Right lobe of liver (tissue), 4 donors: ENCODE results near the gene MFSD2A.

Source experiments
- CTCF ChIP-seq, 4 donors: fragments of 200-600 bp in 3 of 4; fragments of 450-650 bp in 1 of 4; IDR thresholded peaks; one replicate each; pipeline versions ENCODE4 v1.5.1 to v1.8.0; 2016 to 2022; ENCODE audit warnings: antibody characterized with exemption in 4 of 4, mild to moderate bottlenecking in 2 of 4
- POLR2A ChIP-seq: fragments of 450-650 bp; IDR thresholded peaks from one replicate; pipeline ENCODE4 v1.6.1; 2017; ENCODE audit warnings: antibody characterized with exemption, mild to moderate bottlenecking
- donor health status: DM: no; HTN: no; CAD: no.
- donor health status: DM: no; HTN: no; CAD: no.
- donor health status: DM: no; HTN: yes; CAD: no.

- TF ChIP-seq POLR2A (no peak), CTCF (IDR thresholded peaks at IDR 0.05) (no peak)
Observed at GRCh38 chr1:39907528-39908453, 47.2 kb upstream of the MFSD2A start.
